ENCODE measurements around the gene DNAAF5.

Gene DNAAF5

DNA sequence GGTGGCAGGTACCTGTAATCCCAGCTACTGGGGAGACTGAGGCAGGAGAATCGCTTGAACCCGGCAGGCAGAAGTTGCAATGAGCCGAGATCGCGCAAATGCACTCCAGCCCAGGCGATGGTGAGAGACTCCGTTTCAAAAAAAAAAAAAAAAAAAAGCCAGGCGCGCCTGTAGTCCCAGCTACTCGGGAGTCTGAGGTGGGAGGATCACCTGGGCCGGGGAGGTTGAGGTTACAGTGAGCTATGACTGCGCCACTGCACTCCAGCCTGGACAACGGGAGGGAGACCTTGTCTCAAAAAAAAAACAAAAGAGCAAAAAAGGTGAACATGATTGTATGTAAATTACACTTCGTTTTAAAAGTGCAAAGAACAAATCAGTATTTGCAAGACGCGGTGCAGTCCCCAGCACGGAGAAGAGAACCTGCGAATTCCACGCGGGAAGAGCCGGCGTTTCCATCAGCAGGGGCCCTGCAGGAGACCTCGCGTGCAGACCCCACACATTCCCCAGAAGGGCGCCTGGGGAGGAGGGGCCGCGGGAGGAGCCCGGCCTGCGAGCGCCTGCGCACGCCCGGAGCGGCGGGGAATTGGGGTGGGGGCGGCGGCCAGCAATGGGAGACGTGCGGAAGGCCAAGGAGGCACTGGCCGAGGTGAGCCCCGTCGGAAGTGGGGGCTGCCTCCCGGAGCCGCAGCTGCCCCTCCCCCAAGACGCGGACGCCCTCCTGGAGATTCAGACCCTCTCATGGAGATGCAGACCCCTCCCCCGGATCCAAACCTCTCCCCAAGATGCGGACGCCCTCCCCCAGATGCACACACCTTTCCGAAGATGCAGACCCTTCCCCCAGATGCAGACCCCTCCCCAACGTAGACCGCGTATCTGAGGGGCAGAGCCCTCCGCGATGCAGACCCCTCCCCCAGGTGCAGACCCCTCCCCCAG is 89.1 kb downstream of the DNAAF5 start:
- DNase-seq (ENCODE audit: low read depth): no peak

DNA sequence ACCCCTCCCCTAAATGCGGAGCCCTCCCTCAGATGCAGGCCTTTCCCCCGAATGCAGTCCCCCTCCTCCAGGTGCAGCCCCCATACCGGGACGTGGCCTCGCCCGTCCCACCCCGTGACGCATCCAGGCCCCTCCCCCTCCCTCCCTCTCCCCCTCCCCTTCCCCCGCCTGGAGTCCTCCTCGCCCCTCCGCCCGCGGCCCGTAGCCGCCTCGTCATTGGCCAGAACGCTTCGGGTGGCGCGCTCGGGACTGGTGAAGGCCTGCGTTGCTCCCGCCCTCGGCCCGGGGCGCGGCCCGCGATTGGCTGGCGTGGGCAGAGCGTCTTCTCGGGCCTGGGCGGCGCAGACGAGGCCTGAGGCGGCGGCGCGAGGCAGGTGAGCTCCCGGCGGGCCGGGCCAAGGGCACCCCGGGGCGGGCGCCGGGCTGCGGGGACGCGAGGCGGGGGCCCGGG is 89.8 kb downstream of the DNAAF5 start:
- peak; percentile 94 for DNase-seq (ENCODE audit: low read depth)

DNA sequence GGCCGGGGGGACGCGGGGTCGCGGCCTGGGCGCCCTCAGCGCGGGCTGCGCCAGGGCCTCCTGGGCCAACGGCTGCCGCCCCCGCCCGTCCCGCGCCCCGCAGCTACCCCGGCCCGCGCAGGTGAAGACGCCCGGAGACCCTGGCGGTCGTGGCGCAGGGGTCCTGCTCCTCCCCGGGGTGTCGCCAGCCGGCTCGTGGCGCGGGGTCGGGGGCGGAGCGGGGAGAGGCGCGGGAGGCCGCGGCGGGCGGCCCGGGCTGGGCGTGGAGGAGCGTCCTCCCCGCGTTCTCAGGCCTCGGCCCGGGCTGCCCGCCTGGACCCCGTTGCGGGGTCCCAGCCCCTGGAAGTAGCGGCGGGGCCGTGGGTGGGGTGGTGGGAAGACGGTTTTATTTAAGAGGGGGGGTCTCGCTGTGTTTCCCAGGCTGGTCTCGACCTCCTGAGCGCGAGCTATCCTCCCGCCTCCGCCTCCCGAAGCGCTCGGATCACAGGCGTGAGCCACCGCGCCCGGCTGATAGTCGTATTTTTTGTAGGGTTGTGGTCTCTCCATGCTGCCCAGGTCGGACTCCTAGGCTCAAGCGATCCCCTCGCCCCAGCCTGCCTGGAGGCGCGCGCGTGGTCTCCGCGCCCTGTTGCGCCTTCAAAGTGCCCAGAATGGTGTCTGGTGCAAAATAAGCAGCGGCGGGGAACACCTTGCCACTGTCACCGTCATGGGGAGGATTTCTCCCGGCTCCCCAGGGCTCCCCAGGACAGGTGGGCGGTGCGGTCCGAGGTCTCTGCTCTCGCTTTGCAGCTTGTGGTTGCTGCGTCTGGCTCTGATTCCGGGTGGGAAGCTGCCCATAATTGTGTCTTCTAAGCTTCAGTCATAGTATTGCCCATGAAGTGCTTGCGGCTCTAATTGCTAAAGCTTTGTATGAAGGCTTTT is 90.5 kb downstream of the DNAAF5 start:
- DNase-seq (ENCODE audit: low read depth): no peak

DNA sequence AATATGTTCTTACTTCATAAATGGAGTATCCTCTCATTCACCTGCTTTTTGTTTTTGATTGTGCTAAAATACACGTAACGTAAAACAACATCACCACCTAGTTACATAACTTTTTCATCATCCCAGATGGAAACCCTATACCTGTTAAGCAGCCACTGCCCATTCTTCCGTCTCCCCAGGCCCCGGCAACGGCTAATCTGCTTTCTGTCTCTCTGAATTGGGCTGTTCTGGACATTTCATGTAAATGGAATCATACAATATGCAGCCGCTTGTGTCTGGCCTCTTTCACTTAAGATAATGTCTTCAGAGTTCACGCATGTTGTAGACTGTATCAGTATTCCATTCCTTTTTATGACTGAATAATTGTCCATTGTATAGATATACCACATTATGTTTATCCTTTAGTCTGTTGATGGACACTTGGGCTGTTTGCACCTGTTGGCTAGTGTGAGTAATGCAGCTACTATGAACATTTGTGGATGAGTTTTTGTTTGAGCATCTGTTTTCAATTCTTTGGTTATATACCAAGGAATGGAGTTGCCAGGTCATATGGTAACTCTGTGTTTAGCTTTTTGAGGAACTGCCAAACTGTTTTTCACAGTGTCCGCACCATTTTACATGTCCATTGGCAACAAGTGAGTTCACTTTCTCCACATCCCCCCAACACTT is 91.7 kb downstream of the DNAAF5 start:
- DNase-seq (ENCODE audit: low read depth): no peak

DNA sequence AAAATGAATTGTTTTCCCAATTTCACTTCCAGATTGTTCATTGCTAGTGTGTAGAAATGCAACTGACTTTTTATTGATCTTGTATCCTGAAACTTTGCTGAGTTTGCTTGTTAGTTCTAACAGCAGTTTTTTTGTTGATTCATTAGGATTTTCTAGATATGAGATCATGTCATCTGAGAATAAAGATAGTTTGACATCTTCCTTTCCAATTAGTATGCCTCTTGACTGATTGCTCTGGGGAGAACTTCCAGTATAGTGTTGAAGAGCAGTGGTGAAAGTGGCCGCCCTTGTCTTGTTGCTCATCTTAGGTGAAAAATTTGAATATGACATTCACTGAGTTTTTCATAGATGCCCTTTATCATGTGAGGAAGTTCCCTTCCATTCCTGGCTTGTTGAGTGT is 93.8 kb downstream of the DNAAF5 start:
- no peak for DNase-seq (ENCODE audit: low read depth)

DNA sequence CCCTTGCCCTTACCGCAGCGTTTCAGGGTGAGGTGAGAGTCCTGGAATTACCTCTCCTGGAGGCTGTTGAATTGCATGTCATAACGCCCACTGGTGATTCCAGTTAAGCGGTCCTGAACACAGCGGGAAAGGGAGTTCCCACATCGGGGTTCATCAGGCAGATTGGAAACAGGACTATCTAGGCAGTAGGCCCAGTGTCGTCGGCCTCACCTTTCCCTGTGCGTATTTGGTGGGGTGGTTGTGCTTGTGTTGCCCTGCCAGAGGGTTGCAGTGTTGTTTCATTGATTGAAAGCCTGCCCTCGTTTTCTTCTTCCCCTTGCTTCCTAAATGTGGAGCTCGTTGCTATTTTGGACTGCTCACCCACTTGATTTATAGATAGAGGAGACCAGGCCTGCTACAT is 95.2 kb downstream of the DNAAF5 start:
- no peak for DNase-seq (ENCODE audit: low read depth)

DNA sequence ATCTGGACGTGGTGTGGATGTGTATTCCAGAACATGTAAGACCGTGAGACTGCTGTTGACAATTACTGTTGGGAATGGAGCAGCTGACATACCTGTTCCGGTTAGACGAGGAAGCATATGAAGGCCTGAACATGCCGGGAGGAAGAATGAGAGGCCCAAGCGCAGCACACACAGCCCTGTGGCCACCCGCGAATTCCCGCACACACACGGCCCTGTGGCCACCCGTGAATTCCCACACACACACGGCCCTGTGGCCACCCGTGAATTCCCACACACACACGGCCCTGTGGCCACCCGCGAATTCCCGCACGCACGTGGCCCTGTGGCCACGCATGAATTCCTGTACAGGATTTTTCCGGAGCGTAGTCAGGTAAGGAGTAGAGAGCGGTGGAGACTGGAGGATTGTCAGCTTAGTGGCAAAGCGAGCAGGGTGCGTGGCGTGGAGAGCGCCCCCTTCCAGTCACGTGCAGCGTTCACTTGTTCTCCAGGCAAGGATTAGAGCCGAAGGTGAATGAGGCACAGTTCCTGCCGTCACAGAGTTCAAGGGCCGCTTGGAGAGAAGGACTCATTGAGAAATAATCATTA is 96.3 kb downstream of the DNAAF5 start:
- no peak for DNase-seq (ENCODE audit: low read depth)

DNA sequence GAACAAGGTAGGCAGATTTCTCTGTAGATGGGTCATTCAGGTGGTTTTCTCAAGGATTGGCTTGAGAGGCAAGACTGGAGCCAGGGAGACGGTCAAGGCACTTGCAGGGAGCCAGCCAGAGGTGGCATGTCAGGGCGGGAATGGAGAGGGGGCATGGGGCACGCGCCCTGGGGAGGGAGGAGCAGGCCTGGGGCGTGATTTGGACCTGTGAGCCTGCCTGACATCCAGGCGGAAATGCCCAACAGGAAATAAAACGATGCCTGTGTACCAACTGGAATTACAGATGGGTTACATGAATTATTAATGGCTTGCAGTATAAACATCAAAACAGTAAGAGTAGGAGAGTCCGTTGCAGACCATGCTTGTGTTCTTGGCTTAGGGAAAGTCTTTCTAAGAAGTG is 97.2 kb downstream of the DNAAF5 start:
- DNase-seq (ENCODE audit: low read depth): no peak

DNA sequence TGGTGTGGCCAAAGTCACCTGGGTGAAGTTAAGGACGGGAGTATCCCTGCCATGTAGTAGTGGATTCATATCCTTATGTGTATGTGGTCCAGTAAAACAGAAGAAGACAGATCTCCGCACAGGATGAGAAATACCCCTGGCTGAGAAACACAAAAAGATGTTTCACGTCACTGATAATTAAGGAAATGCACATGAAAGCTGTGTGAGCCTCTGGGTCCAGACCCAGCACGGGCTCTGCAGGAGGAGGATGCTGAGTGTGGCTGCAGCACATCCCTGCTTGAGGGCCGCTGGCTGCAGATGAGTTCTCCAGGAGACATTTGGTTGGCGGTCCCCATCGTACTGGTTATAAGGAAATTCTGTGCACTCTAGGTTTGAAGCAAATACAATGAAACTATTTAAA is 97.6 kb downstream of the DNAAF5 start:
- DNase-seq (ENCODE audit: low read depth): no peak

DNA sequence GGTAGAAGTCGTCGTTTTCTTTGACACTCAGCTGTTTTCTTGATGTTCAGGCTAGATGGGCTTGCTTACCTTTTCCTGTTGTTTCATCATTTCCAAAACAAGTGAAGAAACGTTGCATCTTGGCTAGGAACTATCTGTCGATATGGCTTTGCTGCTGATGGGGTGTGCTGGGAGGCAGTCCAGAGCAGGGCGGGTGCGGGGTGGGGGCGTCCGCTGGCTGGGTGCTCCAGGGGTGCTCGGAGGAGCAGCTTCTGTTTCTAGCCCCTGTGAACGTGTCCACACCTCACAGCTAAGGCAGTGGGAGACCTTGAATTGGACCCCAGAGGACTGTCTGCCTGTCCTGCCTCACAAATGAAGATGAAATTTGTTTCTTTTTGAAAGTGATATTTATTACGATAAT is 98.2 kb downstream of the DNAAF5 start:
- no peak for DNase-seq (ENCODE audit: low read depth)

DNA sequence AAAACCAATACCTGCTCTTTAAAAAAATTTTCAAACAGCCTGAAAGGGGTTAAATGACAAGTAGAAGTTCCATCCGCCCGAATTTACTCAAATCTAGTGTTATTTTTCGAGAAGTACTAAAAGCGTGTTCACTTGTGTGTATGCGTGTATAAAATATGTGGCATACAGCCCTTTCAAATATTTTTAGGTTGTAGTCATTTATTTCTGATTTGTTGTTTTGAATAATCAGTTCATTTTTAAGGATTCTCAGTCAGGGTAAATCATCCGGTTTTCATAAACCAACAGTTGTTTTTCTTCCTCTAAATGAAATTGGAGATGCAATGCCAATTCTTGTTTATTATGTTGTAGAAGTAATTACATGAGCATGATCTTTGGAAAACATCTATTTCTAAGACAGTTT is 98.9 kb downstream of the DNAAF5 start:
- no peak for DNase-seq (ENCODE audit: low read depth)

DNA sequence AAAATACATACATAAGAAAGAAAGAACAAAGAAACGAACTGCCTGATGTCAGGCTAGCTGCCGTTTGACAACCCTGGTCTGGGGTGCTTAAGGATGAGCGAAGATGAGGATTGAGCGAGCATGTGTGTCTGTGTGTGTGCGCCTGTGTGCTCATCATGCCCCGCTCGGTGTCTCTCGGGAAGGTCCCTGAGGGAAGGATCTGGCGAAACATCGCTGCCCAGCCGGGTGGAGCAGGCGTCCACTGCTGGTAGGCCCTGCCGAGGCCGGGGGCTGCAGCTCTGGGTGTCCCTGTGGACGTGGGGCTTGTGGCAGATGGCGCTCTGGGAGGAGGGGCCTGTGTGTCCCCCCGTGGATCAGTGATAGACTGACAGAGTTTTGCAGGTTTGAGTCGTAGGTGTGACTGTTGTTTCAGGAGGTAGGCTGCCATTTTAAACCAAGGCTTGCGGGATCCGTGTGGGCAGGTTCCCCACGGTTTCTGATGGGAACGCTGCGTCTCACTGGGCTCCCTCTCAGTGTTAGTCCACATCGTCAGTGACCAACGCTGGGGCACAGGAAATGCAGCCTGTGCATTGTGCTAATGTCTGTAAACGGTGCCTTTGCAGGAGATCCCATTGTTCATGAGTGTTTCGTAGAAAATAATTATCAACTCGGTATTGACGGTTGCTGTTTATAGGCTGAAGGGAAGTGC is 99.9 kb downstream of the DNAAF5 start:
- no peak for DNase-seq (ENCODE audit: low read depth)

DNA sequence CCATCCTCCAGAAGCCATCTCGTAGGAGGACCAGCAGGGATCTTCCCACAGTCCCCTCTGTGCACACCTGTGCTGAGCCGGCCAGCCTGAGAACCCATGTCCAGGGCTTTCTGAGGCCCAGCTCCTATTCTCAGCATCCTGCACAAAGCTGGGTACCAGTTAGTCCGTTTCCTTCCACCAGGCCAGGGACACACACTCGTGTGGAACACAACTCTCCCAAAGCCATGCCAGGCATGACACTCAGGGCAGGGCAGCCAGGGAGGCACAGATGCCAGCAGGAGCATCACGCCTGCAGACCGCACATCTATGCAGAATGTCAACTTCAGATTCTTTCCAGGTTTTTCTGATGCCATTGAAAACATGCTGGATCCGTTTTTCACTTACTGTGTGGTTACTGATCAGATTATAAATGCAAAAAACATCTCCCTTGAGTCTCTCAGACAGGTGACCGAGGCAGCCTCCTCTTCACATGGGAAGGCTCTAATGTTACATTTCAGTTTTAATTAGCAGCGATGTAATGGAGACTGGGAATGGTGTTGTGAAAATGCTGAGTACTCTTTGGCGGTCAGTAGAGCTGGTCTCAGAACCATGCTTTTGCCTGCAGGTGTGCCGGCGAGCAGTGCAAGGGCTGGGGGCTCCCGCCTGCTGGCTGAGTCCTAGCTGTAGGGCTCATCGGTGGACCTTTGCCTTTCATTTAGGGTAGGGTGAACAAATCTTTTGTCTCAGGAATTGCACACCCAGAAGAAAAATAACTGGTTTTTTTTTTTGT is 102.5 kb downstream of the DNAAF5 start:
- no peak for DNase-seq (ENCODE audit: low read depth)

DNA sequence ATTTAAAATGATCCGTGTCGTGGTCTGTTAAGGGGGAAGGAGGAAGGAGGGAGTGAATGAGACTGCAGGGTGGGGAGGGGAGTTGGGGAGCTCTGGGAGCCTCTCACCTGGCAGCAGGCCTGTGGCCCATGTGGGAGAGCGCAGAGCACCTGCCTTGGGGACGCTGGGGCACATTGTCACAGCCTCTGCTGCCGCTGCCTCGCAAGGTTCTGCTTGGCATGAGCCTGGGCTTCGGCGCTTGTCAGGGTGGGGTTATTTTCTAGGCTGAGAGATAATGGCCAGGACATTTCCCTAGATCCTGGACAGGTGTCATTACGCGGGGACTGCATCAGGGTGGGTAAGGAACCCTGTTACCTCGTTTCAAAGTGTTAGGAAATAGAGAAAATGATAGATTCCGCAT is 103.6 kb downstream of the DNAAF5 start:
- DNase-seq (ENCODE audit: low read depth): no peak

DNA sequence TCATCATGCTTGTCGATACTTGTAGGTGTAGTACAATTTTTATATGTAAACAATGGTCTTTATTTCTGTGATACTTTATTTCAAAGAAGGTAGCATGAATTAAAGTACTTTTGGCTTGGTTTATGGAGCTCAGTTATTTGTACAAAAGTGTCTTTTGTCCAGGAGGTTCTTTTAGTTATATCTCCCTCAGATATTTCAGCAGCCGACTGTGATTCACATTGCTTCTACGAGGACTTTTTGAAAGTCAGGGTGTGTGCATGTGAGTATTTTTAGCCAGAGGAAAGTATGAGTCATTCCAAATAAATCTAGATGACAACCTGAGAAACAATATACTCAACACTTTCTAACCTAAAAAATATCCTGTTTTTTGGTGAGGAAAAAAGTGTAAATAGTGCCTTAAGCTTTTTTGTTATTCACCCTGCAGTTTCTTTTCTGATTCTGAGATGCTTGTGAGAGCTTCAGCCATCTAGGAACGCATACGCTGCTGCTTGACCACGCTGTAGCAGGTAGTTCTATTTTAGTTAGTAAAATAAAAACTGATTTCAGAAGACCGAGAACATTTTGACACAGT is 105.2 kb downstream of the DNAAF5 start:
- no peak for DNase-seq (ENCODE audit: low read depth)

DNA sequence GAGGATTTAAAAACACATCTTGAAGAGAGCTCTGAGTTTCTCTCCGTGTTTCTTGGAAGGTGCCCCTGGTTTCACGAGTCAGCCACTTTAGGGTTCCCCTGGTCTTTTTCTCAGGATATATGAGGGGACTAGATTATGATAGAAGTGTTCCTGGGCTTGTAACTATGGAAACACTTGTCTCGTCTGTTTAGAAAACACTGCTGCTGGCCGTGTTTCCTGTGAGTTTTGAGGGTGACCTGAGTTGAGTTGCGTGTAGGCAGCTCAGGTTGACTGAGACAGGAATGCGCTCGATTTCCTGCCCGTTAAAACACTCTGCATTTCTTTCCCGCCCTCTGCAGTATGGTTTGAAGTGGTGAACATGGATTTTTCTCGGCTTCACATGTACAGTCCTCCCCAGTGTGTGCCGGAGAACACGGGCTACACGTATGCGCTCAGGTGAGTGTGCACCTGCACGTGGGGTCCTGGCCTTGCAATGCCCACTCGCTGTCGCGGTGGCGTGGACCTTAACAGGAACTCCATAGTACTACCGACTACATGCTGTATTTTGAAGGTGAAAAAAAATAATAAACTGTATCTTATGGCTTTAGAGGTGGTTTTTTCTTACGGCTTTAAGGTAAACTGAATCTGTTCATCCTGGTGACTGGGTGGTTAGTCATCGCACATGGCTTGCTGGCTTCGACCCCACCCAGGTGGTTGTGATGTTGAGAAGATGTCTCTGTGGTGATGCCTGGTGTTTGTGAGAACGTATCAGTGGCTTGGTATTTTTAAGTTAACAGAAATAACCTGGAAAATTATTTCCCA is 105.9 kb downstream of the DNAAF5 start, which contains the start of gene SUN1:
Gene SUN1 (plus strand): TSS at position 310 of the 801 bp plus-strand sequence. CDS start 49 bp downstream, at position 359.
- DNase-seq (ENCODE audit: low read depth): peak; percentile 58

DNA sequence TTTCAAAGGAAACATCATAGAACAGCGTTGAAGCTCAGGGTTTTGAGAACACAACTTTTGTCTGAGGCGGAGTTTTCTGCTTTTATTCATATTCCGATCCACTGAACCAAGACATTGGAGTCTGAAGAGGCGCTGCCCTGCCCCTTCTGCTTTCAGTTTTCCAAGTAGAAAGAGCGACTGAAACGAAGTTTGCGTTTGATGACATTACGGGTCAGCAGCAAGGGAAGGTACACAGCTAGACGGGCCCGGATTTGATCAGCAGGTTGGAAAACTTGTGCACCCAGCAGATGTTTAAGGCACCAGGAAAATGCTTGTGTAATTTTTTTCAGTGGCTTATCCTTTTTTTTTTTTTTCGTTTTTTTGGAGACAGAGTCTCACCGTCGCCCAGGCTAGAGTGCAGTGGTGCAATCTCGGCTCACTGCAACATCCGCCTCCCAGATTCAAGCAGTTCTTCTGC is 106.5 kb downstream of the DNAAF5 start:
- DNase-seq (ENCODE audit: low read depth): no peak

DNA sequence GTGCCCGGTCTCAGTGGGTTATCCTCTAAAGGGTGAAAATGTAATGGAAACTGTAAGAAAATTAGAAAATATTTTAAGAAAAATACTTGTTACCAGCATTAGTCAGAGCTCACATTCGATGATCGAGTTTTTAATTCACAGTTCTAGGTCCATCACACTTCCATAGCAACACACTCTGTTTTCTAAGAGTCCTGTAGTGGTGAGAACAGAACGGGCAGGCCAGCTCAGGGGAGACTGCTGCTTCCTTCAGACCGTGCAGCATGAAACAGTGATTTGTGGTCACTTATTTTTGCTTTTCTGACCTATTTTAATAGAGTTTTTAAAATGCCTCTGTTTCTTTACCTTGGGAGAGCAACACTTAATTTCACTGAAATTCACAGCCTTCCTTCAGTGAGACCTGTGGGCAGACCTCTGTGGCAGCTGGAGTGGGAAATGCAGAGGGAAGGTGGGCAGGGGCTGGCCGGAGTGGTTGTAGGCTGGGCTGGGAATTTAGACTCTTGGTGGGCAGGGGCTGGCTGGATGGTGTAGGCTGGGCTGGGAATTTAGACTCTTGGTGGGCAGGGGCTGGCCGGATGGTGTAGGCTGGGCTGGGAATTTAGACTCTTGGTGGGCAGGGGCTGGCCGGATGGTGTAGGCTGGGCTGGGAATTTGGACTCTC is 107.2 kb downstream of the DNAAF5 start:
- DNase-seq (ENCODE audit: low read depth): no peak

DNA sequence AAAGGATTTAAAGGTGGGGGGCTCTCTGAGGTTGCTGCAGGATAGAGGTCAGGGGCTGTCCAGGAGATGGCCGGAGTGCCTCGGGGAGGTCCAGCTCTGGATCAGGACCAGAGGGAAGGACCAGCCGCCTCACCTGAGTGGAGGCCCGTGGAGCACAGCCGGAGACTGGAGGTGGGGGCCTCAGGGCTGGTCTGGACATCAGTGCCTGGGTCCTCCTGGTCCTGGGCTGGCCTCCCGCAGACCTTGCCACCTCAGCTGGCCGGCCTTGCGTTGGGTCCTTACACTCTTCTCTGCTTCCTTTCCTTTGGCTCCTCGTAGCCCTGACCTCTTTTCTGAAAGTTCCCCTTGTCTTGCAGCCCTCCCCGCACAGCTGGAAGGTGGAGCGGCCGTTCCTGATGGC is 107.8 kb downstream of the DNAAF5 start:
- no peak for DNase-seq (ENCODE audit: low read depth)
